C4-2B (cell line): ENCODE results near the gene BCKDK.

Experiments used
- H3K27ac ChIP-seq: fragments of 450-650 bp; 2 replicates; pipeline ENCODE4 v1.5.1; 2017
- ZFX ChIP-seq: fragments of 450-650 bp; IDR thresholded peaks from 2 replicates; pipeline ENCODE4 v1.6.1; 2017
- TF ChIP-seq, protein P1 (sequence below): fragments of 450-650 bp; conservative IDR thresholded peaks from 2 replicates; pipeline ENCODE4 v1.5.1; 2017; ENCODE audit warnings: mild to moderate bottlenecking

Gene BCKDK

DNA sequence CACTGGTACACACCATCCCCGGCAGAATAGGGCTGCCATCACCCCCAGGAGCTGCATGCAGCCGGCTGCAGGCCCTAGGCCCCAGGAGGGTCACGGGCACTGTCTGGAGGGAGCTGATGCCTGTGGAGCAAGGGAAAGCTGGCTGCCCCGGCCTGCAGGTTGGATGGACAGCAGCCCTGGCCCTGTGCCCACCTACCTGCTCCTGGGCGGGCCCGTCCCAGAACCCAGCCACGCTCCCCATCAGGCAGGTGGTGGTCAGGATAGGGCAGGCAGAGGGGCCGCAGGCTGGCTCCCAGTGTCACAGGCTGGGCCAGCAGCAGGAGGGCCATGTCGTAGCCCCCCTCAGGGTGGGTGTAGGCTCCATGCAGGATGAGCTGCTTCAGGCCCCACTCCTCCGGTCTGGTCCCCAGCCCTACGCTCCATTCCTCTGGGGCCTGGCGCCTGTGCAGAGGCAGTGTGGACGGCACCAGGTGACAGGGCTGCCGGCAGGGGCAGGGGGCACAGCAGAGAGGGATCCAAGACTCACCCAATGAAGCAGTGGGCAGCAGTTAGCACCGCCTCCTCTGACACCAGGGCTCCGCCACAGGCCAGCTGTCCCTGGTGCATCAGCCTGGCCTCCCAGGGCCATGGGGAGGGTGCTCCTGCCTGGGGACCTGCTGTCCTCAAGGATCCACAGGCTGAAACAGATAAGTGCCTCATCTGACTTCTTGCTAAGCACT lies 23.4 kb upstream of the BCKDK start:
- TF ChIP-seq, protein P1, sequence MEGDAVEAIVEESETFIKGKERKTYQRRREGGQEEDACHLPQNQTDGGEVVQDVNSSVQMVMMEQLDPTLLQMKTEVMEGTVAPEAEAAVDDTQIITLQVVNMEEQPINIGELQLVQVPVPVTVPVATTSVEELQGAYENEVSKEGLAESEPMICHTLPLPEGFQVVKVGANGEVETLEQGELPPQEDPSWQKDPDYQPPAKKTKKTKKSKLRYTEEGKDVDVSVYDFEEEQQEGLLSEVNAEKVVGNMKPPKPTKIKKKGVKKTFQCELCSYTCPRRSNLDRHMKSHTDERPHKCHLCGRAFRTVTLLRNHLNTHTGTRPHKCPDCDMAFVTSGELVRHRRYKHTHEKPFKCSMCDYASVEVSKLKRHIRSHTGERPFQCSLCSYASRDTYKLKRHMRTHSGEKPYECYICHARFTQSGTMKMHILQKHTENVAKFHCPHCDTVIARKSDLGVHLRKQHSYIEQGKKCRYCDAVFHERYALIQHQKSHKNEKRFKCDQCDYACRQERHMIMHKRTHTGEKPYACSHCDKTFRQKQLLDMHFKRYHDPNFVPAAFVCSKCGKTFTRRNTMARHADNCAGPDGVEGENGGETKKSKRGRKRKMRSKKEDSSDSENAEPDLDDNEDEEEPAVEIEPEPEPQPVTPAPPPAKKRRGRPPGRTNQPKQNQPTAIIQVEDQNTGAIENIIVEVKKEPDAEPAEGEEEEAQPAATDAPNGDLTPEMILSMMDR = no peak
- no peak for TF ChIP-seq ZFX
- no peak overlapping the region for H3K27ac ChIP-seq

GRCh38 chr16:31085411-31085810 lies 22.8 kb upstream of the BCKDK start:
- no peak overlapping the region for H3K27ac ChIP-seq
- TF ChIP-seq, protein P1 = no peak
- no peak for TF ChIP-seq ZFX

DNA sequence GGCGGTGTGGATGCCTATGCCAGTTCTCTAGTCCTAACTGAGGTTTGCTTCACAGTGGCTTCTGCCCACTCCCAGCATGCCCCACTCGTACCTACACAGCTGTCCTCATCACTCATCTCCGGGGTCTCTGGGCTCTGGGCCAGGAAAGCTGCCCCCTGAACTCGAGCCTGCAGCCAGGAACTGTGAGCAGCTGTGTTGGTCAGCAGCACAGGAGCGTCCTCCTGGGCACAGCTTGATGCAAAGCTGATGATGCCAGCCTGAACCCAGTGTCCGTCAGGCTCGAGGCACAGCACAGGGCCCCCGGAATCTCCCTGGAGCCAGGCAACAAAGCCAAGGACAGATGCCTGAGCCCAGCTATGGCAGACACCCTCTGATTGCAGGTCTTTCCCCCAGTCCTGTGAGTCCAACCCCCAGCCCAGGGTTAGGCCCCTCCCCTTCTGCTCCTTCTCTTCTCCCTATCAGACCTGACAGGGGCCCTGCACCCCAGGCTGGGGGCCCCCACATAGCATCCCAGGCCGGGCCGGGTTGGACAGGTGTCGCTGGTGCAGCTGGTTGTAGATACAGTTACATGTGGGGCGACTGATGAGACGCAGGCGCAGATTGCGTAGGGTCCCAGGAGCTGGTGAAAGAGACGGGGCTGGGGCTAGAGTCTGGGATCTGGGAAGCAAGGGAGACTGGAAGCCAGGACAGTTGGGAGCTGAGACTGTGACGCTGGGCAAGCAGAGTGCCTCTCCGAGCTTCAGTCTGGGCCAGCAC lies 22.1 kb upstream of the BCKDK start:
- TF ChIP-seq, protein P1 = no peak
- TF ChIP-seq ZFX = no peak
- no peak overlapping the region for H3K27ac ChIP-seq

DNA sequence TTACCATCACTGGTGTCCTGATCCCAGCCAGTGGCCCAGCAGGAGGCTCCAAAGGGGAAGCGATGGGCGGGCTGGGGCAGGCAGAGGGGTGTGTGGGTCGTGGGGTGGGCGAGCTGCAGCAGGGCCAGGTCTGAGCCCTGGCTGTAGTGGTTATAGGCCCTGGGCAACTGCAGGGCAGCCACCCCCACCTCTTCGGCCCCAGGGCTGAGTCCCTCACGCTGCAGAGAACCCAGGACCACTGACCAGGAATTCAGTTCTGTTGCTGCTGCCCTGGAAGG lies 21.6 kb upstream of the BCKDK start:
- H3K27ac ChIP-seq = no peak overlapping the region
- TF ChIP-seq ZFX = no peak
- TF ChIP-seq, protein P1 = no peak

GRCh38 chr16:31087481-31087880 lies 20.7 kb upstream of the BCKDK start:
- no peak overlapping the region for H3K27ac ChIP-seq
- TF ChIP-seq ZFX = no peak
- TF ChIP-seq, protein P1 = no peak

DNA sequence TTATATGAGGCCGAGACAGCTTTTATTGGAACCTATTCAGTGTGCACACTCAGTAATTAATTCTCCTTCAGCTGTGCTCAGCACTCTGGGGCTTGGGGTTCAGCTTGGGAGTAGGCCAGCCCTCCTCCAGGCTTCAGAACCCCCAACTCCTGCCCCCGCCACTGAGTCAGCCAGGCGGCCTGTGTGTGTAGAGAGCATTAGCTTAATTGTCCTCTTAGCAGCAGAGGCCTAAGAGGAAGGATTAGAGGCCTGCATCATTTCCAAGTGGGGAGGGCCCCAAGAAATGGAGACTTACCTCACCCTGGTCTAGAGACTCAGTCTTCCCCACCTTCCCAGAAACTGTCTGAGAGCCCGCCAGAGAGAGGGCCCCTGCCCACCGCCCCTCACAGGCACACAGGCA lies 20.2 kb upstream of the BCKDK start:
- TF ChIP-seq ZFX = no peak
- TF ChIP-seq, protein P1 = no peak
- no peak overlapping the region for H3K27ac ChIP-seq

GRCh38 chr16:31088459-31089183 lies 19.6 kb upstream of the BCKDK start, which contains the start of gene PRSS53:
PRSS53 (minus strand) TSS chr16:31088943; CDS start chr16:31088809, 134 bp downstream.
- H3K27ac ChIP-seq = no peak within 1 kb of the TSS
- TF ChIP-seq ZFX = no peak
- TF ChIP-seq, protein P1 = no peak
